Measurements from ENCODE around the gene EPHX1. TPM values are rescaled to one million over a fixed set of nuclear protein-coding genes. Genes with fewer than 3 reads are reported as not detected.

EPHX1 gene
- total RNA-seq, 2 experiments from 2014 or later: 2.1 to 3.6 TPM

GRCh38 chr1:225822655-225823403 is 12.9 kb downstream of the EPHX1 start:
- ATAC-seq (no peak), DNase-seq (no peak)
- Mint-ChIP-seq H3K27ac (no peak overlapping the region), H3K27me3 (no peaks in the 10 kb centered on the region), H3K4me1 (ENCODE audit: low read depth) (peaks cover 2% of the 10 kb centered on the region), H3K9me3 (no peaks in the 10 kb centered on the region), H3K36me3 (ENCODE audit: low read depth) (no peaks in the 10 kb centered on the region), H3K4me3 (no peak overlapping the region)
- ChIA-PET POLR2A (no interaction called here), CTCF (no interaction called here)
- intact Hi-C loops (cut with micrococcal nuclease): no loop called here
- TF ChIP-seq CTCF (IDR thresholded peaks at IDR 0.05): no peak

- H3K4me3 Mint-ChIP-seq: no peak overlapping the region
- ChIA-PET CTCF (no interaction called here), POLR2A (no interaction called here)
- intact Hi-C loops (cut with micrococcal nuclease): no loop called here
- DNase-seq: no peak
- H3K27ac Mint-ChIP-seq: no peak overlapping the region
- no peak for ATAC-seq
- no peaks in the 10 kb centered on the region for H3K27me3 Mint-ChIP-seq
- H3K4me1 Mint-ChIP-seq (ENCODE audit: low read depth): no peaks in the 10 kb centered on the region
- no peaks in the 10 kb centered on the region for H3K9me3 Mint-ChIP-seq
- no peak for TF ChIP-seq CTCF (IDR thresholded peaks at IDR 0.05)
- no peaks in the 10 kb centered on the region for H3K36me3 Mint-ChIP-seq (ENCODE audit: low read depth)
Measured at GRCh38 chr1:225823811-225824261, 13.9 kb downstream of the EPHX1 start.

GRCh38 chr1:225824533-225824941 is 14.6 kb downstream of the EPHX1 start:
- no peaks in the 10 kb centered on the region for H3K9me3 Mint-ChIP-seq
- no peaks in the 10 kb centered on the region for H3K36me3 Mint-ChIP-seq (ENCODE audit: low read depth)
- no peak overlapping the region for H3K4me3 Mint-ChIP-seq
- ATAC-seq: no peak
- no peak overlapping the region for H3K27ac Mint-ChIP-seq
- DNase-seq: no peak
- H3K4me1 Mint-ChIP-seq (ENCODE audit: low read depth): no peaks in the 10 kb centered on the region
- H3K27me3 Mint-ChIP-seq: no peaks in the 10 kb centered on the region
- no peak for TF ChIP-seq CTCF (IDR thresholded peaks at IDR 0.05)
- intact Hi-C loops (cut with micrococcal nuclease): no loop called here
- CTCF ChIA-PET: no interaction called here
- POLR2A ChIA-PET: no interaction called here

GRCh38 chr1:225825078-225825477 is 15.2 kb downstream of the EPHX1 start:
- Mint-ChIP-seq H3K4me1 (ENCODE audit: low read depth) (no peaks in the 10 kb centered on the region), H3K27me3 (no peaks in the 10 kb centered on the region), H3K9me3 (no peaks in the 10 kb centered on the region), H3K36me3 (ENCODE audit: low read depth) (no peaks in the 10 kb centered on the region), H3K4me3 (no peak overlapping the region), H3K27ac (no peak overlapping the region)
- CTCF ChIA-PET: interaction anchor here (1.4 kb wide), 1 partner anchor 86 kb away, joined by 6 read pairs; no protein-coding TSS in a partner anchor
- no peak for DNase-seq
- intact Hi-C loops (cut with micrococcal nuclease): no loop called here
- no peak for ATAC-seq
- TF ChIP-seq CTCF (IDR thresholded peaks at IDR 0.05): no peak
- POLR2A ChIA-PET: no interaction called here

GRCh38 chr1:225825607-225826007 is 15.7 kb downstream of the EPHX1 start:
- intact Hi-C loops (cut with micrococcal nuclease): no loop called here
- DNase-seq (no peak), ATAC-seq (no peak)
- no peak for TF ChIP-seq CTCF (IDR thresholded peaks at IDR 0.05)
- Mint-ChIP-seq H3K27me3 (no peaks in the 10 kb centered on the region), H3K27ac (no peak overlapping the region), H3K36me3 (ENCODE audit: low read depth) (no peaks in the 10 kb centered on the region), H3K4me1 (ENCODE audit: low read depth) (no peaks in the 10 kb centered on the region), H3K4me3 (no peak overlapping the region), H3K9me3 (no peaks in the 10 kb centered on the region)
- CTCF ChIA-PET: interaction anchor here (1.4 kb wide), 1 partner anchor 86 kb away, joined by 6 read pairs; no protein-coding TSS in a partner anchor
- POLR2A ChIA-PET: interaction anchor here (0.8 kb wide), 1 partner anchor 16 kb away, joined by 3 read pairs; no protein-coding TSS in a partner anchor
